ENCODE measurements around the gene C2orf78. TPM values are rescaled to one million over a fixed set of nuclear protein-coding genes. Genes with fewer than 3 reads are reported as not detected.

The C2orf78 gene
- total and polyA plus RNA-seq, 2 of the 4 experiments (the other 2 are of a cell fraction) = 0.03 TPM; not detected in 1

DNA sequence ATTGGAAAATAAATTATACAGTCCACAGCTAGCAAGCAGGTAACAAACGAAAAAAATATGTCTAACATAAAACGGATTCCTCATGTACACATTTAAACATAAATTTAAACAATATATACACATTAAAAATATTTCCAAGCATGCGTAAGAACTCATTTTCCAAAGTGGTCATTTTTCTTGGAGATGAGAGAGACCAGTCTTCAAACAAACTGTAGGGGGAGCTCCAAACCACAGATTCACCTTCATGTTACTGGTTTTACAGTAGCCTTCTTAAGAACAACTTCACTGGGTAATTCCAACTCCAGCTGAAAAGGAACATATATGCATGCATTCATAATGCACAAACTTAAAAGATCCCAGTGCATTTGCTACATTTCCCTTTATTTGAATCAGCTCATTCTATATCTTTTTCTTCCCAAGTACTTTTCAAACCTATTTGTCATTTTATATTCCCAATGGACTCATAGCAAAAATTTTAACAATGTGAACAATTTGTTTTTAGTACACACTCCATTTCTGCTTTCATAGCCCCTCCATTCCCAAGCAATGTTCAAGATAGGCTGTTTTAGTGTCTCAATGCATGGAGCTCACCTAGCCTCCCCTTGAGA lies 40.0 kb downstream of the C2orf78 start:
- Histone ChIP-seq H3K56ac (ENCODE audit: extremely low read depth, insufficient read depth, low read length) (no peak overlapping the region), H3K4me1 (ENCODE audit: control insufficient read depth, insufficient read depth, low read length) (no peaks in the 10 kb centered on the region), H2BK5ac (ENCODE audit: low read depth, low read length, poor library complexity, severe bottlenecking) (no peak overlapping the region), H4K8ac (ENCODE audit: low read depth in 2 of 2, low read length in 2 of 2) (no peak overlapping the region), H3K4ac (ENCODE audit: low read depth, low read length) (no peak overlapping the region), H2AK5ac (ENCODE audit: low read depth, low read length) (no peak overlapping the region), H4K5ac (ENCODE audit: low read depth, low read length) (no peak overlapping the region), H2BK20ac (ENCODE audit: low read depth, low read length) (no peak overlapping the region), H3K9ac (ENCODE audit: low read depth, low read length) (no peak overlapping the region), H3K4me3 (ENCODE audit: insufficient read depth, low read depth, low read length) (no peak overlapping the region), H2AFZ (replicated peaks; ENCODE audit: low read length, poor library complexity) (no peak overlapping the region), H3K9me1 (ENCODE audit: insufficient read depth, low read length) (no peaks in the 10 kb centered on the region), H3K18ac (ENCODE audit: low read depth, low read length) (no peak overlapping the region), H3K4me2 (ENCODE audit: low read depth, low read length) (no peak overlapping the region), H2BK120ac (ENCODE audit: low read depth, low read length) (no peak overlapping the region), H3K23ac (ENCODE audit: low read depth, low read length) (no peak overlapping the region; the same call in 1 of the 2 replicates), H4K91ac (ENCODE audit: insufficient read depth, low read depth, low read length) (no peak overlapping the region), H3K14ac (replicated peaks; ENCODE audit: low read depth, low read length) (no peak overlapping the region), H3K79me1 (ENCODE audit: low read depth in 1 of 2, low read length in 2 of 2) (peaks cover under 1 to 15% of the 10 kb centered on the region in 2 experiments; a peak in 3 of 4 replicates), H3K9me3 (ENCODE audit: control insufficient read depth, insufficient read depth, low read length) (no peaks in the 10 kb centered on the region), H2BK15ac (ENCODE audit: low read depth, low read length) (no peak overlapping the region), H2AK9ac (replicated peaks; ENCODE audit: low read depth, low read length, poor library complexity) (no peak overlapping the region), H3K27ac (ENCODE audit: insufficient read depth, low read length) (no peak overlapping the region), H4K20me1 (ENCODE audit: insufficient read depth, low read length) (no peaks in the 10 kb centered on the region), H3K36me3 (ENCODE audit: control insufficient read depth, insufficient read depth, low read length) (no peaks in the 10 kb centered on the region), H3K27me3 (ENCODE audit: control insufficient read depth, insufficient read depth, low read length) (peaks cover 9% of the 10 kb centered on the region)
- no TSS peak for BruUV-seq (replicated peaks)
- in situ Hi-C loops (cut with MboI; ENCODE audit: low sequenced_read_pairs) = loop anchor here (10.0 to 25.0 kb wide), 2 partner anchors 161 to 513 kb away; partner anchors contain the start of genes SLC4A5 and TET3
- DNase-seq = peak; percentile 91
- no CpG with 5 or more reads among the region's 3 CpGs for WGBS, 2 experiments (ENCODE audit: extremely low coverage in 2 of 2, insufficient read length in 1 of 2)
- peak; percentile 55 for ATAC-seq (ENCODE audit: low read depth)
- dilution Hi-C loops (cut with HindIII; ENCODE audit: low sequenced_read_pairs, unreplicated experiment) = no loop called here
- ChIA-PET CTCF (interaction anchor here (0.7 to 2.0 kb wide), 9 partner anchors 15 to 511 kb away, joined by 3 to 9 read pairs (median 4); no protein-coding TSS in a partner anchor), POLR2A (ENCODE audit: unreplicated experiment) (no interaction called here)
- intact Hi-C loops (cut with micrococcal nuclease) = loop anchor here (1.0 kb wide), 2 partner anchors 323 to 511 kb away; partner anchors contain the start of gene BOLA3
- peak; percentile 75 for TF ChIP-seq SMC3 (IDR thresholded peaks at IDR 0.05; ENCODE audit: low read depth, low read length)
- TF ChIP-seq MXI1 (IDR thresholded peaks at IDR 0.05; ENCODE audit: borderline replicate concordance, low read depth, low read length) = no peak
- TF ChIP-seq, protein P1, sequence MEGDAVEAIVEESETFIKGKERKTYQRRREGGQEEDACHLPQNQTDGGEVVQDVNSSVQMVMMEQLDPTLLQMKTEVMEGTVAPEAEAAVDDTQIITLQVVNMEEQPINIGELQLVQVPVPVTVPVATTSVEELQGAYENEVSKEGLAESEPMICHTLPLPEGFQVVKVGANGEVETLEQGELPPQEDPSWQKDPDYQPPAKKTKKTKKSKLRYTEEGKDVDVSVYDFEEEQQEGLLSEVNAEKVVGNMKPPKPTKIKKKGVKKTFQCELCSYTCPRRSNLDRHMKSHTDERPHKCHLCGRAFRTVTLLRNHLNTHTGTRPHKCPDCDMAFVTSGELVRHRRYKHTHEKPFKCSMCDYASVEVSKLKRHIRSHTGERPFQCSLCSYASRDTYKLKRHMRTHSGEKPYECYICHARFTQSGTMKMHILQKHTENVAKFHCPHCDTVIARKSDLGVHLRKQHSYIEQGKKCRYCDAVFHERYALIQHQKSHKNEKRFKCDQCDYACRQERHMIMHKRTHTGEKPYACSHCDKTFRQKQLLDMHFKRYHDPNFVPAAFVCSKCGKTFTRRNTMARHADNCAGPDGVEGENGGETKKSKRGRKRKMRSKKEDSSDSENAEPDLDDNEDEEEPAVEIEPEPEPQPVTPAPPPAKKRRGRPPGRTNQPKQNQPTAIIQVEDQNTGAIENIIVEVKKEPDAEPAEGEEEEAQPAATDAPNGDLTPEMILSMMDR (conservative IDR thresholded peaks at IDR 0.05; ENCODE audit: low read depth, low read length) = peak; percentile 91
- peak; percentile 92 for TF ChIP-seq RAD21 (IDR thresholded peaks at IDR 0.05; ENCODE audit: low read length)
- TF ChIP-seq NFE2L2 (IDR thresholded peaks at IDR 0.05; ENCODE audit: low read depth, low read length) = no peak
- TF ChIP-seq, protein P2, sequence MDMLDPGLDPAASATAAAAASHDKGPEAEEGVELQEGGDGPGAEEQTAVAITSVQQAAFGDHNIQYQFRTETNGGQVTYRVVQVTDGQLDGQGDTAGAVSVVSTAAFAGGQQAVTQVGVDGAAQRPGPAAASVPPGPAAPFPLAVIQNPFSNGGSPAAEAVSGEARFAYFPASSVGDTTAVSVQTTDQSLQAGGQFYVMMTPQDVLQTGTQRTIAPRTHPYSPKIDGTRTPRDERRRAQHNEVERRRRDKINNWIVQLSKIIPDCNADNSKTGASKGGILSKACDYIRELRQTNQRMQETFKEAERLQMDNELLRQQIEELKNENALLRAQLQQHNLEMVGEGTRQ (IDR thresholded peaks at IDR 0.05; ENCODE audit: low read depth, low read length) = no peak

Measured in IMR-90 (cell line).